HK-2 (cell line): ENCODE measurements around the gene PHF21B.
"Not testable (repeated sequence)": the region's sequence is repeated elsewhere in the genome, so short reads cannot be mapped to it uniquely, and the experiment has no call there.

Experiments
- DNase-seq: peaks from one replicate; pipeline ENCODE4 v3.0.0-alpha.2; 2018; ENCODE audit not compliant: unreplicated experiment

Gene PHF21B

GRCh38 chr22:44876921-44877320 is 132.9 kb downstream of the PHF21B start:
- no peak for DNase-seq

- no peak for DNase-seq
These were observed 138.0 kb downstream of the PHF21B start for GRCh38 chr22:44871782-44872181.

- peak; percentile 13 for DNase-seq
These were observed 139.8 kb downstream of the PHF21B start for GRCh38 chr22:44870021-44870420.

GRCh38 chr22:44869196-44869595 is 140.6 kb downstream of the PHF21B start:
- DNase-seq, result no peak

GRCh38 chr22:44865193-44866057 is 144.4 kb downstream of the PHF21B start:
- DNase-seq, result no peak

- DNase-seq, result no peak
These were observed 146.6 kb downstream of the PHF21B start for GRCh38 chr22:44862981-44863860.

- DNase-seq, result no peak
These were observed 147.5 kb downstream of the PHF21B start for GRCh38 chr22:44862281-44862680.

- no peak for DNase-seq
These were observed 148.6 kb downstream of the PHF21B start for GRCh38 chr22:44861245-44861644.

- no peak for DNase-seq
These were observed 149.5 kb downstream of the PHF21B start for GRCh38 chr22:44860311-44860710.

- DNase-seq, result no peak
These were observed 150.2 kb downstream of the PHF21B start for GRCh38 chr22:44859641-44860040.

- DNase-seq, result not testable (repeated sequence)
These were observed 151.0 kb downstream of the PHF21B start for GRCh38 chr22:44858819-44859218.

- no peak for DNase-seq
These were observed 153.9 kb downstream of the PHF21B start for GRCh38 chr22:44855855-44856254.

GRCh38 chr22:44854641-44855040 is 155.2 kb downstream of the PHF21B start:
- DNase-seq, result not testable (repeated sequence)

GRCh38 chr22:44850946-44851345 is 158.9 kb downstream of the PHF21B start:
- no peak for DNase-seq

- no peak for DNase-seq
These were observed 160.9 kb downstream of the PHF21B start for GRCh38 chr22:44848791-44849420.

GRCh38 chr22:44848296-44848741 is 161.5 kb downstream of the PHF21B start:
- no peak for DNase-seq

- no peak for DNase-seq
These were observed 161.9 kb downstream of the PHF21B start for GRCh38 chr22:44847892-44848291.

- no peak for DNase-seq
These were observed 162.4 kb downstream of the PHF21B start for GRCh38 chr22:44847380-44847779.

- DNase-seq, result no peak
These were observed 163.0 kb downstream of the PHF21B start for GRCh38 chr22:44846726-44847275.

GRCh38 chr22:44845796-44846720 is 163.7 kb downstream of the PHF21B start:
- no peak for DNase-seq

GRCh38 chr22:44845191-44845590 is 164.6 kb downstream of the PHF21B start:
- DNase-seq, result no peak
